T-helper 9 cell (primary cell): Measurements from ENCODE around the gene EIF6.
A peak's percentile ranks its signal among the peaks of the same experiment; 100 is the strongest.
"Not testable (repeated sequence)": the region's sequence is repeated elsewhere in the genome, so short reads cannot be mapped to it uniquely, and the experiment has no call there.

Experiments used
- DNase-seq: peaks from one replicate; pipeline ENCODE4 v3.0.0-alpha.2; 2020
- total RNA-seq, 2 donors: gene quantifications; one replicate each; lab custom pipeline; 2026; lab: John Stamatoyannopoulos, UW

Gene EIF6
- total RNA-seq = 10.6 to 39.0 reads per million in 2 donors

DNA sequence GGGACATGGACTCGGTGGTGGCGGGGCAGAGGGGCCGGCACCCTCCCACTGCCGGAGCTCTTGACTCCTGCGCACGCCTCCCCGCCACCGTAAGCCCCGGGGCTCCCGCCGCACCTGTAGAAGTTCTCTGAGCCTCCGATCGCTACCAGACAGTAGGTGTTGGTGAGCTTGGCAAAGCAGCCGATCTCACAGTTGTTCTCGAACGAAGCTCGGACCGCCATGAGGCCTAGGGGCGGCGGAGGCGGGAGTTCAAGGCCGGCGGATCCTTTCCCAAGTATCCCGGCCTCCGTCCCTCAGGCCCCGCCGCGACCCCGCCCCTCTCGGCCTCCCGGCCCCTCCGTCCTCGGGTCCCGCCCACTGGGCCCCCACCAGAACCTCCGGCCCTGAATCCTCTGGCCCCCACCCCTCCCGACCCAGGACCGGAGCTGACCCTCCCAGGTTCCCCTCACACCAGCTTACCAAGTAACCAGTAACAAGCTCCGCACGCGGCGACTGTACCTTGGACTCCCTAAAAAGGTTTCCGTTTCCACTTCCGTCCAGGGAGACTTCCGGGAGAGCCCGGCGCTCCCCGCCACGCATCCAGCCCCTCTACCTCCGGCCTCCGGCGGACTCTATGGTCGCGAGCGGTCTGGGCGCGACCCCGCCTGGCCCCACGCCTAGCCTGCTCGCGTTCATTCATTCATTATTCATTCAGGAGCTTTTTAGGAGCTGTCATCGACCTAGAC is at the start of gene EIF6:
EIF6 (minus strand) TSS at position 506 of the 725 bp plus-strand sequence; CDS start at position 221, 285 bp downstream.
- DNase-seq = peak; percentile 42

DNA sequence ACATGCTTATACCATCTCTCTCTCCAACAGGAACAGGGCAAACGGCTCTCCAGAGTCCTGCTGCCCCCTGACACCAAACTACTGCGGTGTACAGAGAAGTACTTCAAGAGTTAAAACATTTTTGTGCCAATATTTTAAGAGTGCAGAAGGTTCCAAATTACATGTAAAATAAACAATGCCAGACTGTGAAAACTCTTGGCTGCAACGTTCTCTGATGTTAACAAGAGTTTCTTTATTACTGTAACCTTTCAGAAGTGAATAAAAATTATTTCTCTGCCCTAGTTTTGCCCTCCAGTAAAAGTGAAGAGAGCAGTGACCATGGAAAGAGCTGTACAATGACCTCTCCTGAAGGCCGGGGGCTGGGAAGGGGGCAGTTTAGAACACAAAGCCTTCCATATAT is 49.0 kb upstream of the EIF6 start:
- DNase-seq = no peak

DNA sequence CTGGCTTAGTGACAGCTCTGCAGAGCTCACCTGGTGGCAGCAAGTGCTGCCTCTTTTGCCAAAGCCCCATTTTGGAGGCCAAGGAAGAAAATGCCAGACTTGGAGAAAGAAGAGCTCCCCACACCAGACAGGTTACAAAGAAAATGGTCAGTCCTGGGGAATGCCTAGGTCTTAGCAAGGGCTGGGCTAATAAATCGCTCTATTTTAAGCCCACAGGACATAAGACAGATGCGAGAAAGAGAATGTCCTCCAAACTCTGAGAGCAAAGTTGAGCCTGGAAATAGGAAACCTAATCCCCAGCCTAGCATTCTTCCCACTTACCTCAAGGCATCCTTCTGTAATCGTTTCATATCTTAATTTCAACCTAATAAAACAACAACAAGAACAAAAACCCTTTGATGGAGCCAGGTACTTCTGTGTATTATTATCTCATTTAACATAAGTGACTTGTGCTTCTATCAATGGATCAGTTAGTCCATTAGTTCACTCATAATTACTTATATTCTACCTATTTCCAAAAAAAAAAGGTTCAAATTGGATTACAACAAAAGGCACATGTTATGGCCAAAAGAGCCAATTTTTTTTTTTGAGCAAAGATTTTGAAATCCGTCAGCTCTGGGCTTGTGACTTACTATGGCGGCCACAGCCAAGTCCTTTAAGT is 48.1 kb upstream of the EIF6 start:
- DNase-seq = no peak

DNA sequence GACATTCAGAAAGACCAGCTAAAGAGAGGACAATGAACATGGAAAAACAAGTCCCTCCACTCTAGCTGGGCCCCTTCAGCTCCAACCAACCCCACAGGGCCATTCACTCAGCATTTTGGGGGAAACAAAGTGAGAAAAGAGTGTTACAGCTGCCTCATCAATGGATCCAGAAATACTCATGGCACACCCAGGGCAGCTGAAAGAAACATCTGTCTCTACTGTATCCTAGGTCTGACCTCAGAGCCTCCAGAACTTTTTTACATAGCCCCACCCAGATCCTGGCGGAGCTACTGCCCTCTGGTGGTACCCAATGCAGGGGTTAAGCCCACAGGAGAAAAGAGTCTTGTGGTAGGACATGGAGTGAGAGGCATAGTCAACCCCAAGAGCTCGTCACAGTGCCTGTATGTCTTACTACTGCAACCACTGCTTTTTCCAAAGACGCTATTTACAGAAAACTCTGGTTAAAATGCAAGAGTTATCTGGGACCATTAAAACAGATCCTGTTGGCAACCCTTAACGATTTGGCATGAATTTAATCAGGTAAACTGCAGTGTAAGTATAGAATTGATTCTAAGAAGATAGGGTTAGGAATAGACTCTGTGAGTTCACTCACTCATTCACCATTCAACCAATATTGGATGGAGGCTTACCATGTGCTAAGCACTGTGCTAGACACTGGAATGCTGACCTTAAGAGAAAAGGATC is 45.0 kb upstream of the EIF6 start:
- DNase-seq = peak; percentile 3

DNA sequence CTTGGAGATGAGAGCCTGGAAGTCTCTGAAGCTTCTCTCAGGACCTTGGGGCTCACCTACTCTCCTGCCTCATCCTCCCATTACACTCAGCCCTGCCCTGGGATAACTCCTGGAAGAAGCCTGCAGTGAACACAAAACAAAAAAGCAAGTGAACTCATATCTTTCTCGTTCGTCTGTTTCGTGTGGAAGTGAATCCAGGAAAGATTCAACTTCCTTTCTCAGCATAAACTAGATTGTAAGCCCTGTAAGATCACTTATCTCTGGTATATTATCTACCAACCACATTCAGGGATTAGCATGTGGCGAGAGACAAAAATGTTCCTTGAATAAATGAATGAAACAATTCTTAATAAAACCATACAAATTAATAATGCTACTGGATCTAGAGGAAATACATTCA is 44.1 kb upstream of the EIF6 start:
- no peak for DNase-seq

DNA sequence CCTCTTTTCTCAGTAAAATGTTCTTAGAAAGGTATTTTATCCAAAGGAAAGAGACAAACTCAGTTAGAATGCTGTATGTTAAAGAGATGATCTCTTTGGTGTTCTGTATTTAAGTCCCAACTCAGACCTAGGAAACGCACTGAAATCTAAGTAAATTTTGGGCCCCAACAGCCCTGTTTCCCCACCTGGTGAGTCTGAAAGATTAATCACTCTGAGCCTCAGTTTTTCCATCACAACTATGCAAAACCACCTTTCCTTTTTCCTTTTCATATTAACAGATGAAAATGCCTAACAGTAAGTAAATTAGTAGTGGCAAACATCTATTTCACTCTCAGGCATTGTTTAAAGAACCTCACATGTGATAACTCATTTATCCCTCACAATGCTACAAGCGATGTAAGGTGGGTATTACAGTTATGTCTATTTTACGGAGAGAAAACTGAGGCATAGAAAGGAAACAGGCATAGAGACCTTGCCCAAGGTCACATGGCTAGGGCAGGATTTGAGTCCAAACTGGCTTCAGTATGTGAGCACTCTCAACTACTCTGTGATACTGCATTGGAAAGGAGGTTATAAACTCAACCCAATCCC is 43.6 kb upstream of the EIF6 start:
- DNase-seq = no peak

DNA sequence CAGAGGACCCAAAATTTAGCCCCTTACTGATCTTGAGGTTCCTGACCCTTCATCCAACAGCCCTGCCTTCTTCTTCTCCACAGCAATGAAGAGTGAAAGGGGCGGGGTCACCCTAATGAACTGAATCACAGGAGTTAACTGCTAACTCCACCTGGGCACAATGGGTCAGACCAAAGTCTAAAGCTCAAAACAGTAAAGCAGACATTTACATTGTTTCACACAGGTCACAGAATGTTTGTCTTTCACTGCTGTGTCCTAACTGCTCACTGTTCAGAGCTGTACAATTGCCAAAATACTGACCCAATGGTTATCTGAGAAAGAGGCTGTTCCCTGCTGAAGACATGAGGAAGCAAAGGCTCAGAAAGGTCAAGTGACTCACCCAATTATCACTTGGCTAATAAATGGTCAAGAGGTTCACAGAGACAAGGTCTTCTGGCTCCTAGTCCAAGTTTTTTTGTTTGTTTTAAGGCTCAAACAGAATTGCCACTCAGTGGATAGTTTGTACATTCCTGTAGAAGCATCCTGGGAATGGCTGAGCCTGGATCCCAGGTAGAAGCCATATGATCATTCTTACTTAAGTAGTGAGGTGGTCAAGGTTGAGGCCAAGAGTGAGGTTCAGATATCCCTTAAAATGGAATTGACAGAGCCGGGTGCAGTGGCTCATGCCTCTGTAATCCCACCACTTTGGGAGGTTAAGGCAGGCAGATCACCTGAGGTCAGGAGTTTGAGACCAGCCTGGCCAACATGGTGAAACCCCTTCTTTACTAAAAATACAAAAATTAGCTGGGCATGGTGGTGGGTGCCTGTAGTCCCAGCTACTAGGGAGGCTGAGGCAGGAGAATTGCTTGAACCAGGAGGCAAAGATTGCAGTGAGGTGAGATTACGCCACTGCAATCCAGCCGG is 42.8 kb upstream of the EIF6 start:
- no peak for DNase-seq

DNA sequence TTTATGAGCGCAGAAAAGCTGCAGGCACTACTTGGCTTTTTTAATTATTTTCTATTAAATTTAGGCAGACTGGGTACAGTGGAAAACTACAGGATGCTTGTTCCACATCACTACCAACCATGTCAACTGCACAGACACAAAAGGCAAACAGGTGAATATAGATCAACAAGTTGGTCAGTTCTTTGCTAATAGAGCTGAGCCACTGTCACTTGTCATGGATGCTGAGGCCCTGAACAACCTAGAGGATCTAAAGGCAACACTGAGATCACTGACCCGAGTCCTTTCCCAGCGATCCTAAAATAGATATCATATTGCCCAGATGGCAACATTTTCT is 42.1 kb upstream of the EIF6 start:
- DNase-seq = no peak

DNA sequence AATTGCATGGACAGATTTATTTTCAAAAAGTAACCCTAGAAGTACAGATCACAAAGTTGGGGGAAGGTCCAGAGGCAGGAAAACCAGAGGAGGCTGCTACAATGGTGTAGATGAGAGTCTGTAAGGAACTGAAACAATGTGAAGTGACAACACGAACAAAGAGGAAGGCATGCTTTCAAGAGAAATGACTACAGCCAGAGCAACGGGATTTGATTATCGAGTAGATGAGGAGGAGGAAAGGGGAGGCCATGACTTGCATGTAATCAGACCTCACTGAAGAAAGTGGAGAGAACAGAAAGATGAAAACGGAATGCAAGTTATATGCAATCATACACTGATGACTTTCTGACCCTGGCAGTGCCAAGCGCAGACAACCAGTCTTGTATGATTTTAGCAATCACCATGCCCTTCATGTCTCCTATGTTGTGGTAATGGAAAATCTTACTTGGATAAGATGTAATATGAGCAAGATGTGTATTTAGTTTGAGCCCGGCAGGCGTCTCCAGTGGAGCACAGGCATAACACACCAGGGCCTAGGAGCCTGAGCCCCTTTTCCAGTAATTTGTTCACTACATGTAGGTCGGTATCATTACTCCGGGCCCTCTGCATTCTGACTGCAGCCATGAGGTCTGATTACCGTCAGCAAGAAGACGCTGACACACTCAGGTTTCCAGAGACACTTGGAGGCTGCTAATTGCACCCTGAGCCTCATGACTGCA is 41.6 kb upstream of the EIF6 start:
- no peak for DNase-seq

DNA sequence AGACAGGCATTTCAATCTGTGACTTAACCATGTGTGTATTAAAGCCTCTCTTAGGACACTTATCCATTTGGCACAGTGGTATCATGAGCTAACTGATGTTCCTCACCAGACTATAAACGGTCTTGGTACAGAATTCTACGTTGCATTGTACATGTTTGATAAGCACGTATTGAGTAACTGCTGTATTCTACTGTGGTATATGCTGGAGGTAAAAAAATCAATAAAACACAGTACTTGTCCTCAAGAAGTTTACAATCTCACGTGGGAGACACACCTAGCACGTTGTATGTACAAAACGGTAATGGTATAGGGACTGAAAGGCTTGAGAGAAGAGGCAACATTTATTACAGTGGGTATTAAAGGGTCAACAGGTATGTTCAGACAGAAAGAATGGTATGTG is 40.8 kb upstream of the EIF6 start:
- DNase-seq = no peak

DNA sequence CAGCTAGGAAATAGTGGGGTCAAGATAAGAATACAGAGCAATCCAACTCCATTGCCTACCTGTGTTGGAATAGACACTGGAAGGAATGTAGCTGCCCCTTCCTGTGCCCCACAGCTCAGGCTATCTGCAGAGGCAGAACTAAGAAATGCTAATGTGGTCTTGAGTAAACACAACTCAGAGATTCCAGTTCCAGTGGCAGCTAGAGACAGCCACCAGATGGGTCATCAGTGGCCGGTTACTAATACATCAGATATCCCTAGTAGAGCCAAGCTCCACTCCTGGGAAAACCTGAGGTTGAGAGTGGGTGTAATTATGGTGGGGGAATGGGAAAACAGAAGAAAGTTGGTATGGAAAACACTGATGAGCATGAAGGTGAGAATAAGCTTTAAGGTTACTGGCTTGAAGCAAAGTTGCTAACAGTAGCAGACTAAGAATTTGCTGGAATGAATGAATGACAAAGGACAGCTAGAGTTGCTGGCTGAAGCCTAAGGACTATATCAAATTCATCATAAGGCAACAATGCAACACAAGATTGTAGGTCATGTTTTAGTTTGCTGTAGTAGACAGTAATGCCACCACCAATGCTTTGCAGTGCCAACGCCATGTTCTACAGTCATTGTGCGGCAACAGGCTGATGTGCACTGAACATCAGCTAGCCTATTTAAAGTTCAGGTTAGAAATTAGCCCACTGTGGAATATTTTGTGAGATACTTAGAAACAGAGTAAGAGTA is 36.0 kb upstream of the EIF6 start:
- no peak for DNase-seq

DNA sequence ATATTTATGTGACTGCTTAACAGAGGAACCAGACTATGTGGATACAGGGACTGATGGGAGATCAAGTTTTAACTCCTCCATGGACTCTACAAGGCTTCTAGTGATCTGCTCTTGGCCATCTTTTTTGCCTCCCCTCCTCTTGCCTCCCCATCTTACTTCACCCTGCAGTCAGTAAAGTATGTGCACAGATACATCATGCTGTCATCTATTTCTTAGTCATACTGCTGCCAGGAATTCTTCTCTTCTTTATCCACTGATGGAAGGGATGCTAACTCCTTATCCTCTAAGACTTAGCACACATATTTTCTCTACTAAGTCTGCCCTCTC is 35.3 kb upstream of the EIF6 start:
- DNase-seq = no peak

DNA sequence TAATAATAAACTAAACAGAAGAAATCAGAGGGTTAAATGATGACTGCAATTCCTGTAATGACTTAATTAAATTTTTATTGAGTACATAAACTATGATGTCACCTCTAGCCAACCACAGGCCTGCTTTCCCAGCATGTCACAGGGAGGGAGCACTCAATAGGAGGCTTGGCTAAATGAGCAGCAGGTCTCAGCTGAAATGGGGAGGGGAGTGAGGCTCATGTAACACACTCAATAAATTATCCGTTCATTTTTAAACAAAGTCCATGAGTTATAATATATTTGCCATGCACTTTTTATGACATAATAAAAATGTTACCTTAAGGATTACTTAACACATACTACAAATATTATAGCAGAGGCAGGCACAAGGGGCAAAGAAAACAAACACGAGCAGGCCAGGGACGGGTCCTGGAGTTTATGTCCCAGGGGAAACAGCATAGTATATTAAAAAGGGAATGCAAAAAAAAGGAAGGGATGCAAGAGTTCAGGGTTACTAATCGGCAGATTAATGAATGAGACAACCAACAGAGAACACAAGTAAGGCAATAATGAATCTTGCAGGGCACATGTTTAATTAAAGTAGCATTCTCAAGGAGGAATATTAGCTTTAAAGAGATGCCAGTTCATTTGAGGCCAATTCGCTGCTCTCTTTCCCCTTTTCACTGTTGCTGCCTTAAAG is 34.8 kb upstream of the EIF6 start:
- DNase-seq = no peak

DNA sequence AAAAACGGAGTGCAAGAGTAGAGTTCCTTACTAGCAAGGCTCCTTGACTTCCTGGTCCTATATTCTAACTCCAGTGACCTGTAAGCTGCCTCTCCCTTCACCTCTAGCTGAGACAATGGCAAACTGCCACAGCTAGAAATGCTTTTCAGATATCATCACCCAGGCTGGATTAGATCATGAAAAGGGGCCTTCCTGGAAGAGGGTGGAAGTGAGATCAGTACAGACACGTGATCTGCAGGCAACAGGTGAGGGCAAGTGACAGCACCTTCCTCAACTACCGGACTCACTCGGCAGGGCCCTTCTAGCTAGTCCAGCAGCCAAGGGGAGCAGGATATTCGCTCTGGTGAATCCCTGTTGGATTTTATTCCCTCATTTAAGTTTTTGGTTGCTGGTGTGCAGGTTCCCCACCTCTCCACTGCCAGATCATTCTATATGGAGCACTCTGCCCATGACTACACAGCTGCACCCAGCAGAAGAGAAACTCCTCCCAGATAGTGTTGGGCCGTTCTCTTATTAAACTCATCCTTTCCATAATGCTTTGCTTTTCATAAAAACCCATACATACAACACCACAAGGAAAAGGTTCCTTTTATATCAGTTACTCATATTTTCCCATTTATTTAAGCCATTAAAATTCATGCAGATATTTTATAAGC is 34.1 kb upstream of the EIF6 start:
- DNase-seq = no peak

DNA sequence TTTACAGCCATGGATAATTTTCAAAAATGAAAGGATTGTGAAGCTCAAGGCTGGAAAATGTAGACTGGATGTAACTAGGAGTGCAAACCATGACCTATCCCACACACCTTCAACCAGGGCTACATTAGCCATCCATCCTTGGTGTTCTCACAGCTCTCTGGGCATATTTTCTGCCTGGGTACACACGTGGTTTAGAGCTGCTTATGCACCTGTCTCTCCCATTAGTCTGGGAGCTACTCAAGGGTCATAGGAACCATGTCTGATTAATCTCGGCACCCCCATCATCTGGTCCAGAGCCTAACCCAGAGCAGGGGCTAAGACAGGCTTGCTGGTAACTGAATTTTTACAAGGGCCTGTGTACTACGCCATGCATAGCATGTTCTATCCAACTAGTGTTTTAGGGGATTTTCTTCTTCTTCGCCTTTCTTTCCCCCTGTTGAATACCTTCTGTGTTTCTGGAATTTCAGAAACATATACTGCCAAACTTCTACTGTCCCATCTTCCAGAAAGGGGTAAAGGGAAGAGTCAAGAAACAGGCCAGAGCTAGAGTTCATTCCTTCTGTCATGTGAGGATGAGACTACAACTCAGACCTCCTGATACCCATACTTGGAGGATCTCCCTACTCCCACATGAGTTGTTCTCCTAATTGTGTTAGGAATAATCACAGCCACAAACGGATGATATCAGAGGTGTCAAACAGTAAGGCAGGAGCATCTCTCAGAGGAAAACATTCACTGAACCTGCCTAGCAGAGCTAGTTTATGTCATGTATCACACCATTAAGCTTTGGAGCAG is 33.0 kb upstream of the EIF6 start:
- DNase-seq = no peak

DNA sequence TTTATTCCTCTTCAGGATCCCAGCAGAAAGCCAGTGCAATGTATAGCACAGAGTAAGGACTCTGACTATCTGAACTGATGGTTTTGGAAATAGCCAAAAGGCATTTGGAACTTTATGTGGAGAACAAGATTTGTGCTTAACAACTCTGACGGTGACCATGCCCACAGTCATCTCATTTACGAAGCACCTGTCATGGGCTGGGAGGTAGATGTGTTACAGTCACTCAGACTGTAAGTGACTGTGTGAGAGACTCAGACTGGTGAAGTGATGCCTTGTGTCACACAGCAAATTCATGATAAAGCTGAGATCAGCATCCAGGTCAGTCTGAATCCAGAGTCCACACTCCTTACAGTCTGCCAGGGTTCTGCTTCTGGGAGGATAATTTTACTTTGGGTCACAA is 31.5 kb upstream of the EIF6 start:
- no peak for DNase-seq

DNA sequence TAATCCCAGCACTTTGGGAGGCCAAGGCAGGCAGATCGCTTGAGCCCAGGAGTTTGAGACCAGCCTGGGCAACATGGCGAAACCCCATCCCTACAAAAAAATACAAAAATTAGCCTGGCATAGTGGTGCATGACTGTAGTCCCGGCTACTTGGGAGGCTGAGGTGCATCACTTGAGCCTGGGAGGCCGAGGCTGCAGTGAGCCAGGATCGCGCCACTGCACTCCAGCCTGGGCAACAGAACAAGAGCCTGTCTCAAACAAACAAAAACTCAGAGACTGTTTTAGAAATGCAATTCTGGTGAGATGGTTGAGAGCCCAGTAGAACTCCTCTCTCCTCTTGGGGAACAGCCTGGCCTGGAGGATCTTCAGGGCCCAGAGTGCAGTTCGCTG is 31.1 kb upstream of the EIF6 start:
- DNase-seq = not testable (repeated sequence)

DNA sequence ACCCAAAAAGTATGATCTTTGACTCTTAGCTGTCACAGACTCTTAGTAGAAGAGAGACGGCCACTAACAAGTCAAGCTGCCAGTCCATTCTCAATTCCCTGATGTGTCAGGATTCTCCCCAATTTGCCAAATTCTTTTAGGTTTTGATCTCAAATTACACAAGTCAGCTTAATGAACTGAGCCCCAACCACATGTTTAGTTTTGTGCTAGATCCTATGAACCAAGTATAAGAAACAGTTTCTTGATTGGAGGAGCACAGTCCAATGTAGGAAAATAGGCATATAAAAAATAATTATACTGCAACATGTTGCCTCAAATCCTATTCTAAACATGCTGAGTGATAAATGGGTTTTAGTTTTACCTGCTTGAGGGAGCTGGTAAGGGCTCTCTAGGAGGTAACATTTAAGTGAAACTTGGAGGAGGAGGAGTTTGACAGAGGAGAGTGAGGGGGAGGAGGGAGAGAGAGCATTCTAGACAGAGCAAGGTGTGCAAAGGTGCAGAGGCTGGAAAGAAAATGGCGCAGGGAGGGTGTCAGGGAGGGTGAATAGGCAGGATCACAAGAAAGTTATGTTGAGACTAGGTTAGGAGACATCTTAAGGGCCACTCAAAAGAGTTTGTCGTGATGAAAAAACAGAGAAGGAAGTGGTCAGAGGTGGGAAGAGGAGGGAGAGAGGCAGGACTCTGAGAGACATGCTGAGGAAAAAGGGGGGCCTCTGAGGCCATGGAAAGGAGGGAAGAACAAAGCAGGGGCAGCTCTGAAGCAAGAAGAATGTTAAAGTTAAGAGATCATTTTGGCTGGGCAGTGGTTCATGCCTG is 30.5 kb upstream of the EIF6 start:
- DNase-seq = no peak
